GM21619 (cell line): ENCODE measurements around the gene SCP2.

Experiments
- ATAC-seq: cut with Tn5 transposase; IDR thresholded peaks from one replicate; pipeline ENCODE4 v1.9.1; 2021; ENCODE audit not compliant: unreplicated experiment

The SCP2 gene

DNA sequence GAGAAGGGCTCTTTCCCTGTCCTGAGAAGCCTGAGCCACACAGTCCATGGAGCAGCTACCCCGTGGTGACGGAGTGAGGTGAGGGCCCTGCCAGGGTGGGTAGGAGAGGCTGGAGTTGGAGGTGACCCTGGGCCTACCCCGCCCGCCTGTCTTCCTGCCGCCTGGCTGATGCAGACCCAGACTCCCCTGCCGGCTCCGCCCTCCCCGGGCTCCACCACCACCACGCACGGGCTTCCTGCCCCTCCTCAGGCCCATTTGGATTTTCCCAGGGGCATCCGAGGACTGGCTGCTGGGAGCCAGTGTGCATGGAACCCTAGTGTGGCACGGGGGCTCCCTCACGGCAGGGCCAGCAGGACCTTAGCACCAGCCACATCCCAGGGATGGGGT, 167.4 kb downstream of the SCP2 start:
- ATAC-seq: no peak
